Measurements from ENCODE around the gene CD34.

The CD34 gene

GRCh38 chr1:207851696-207852095 lies 59.2 kb downstream of the CD34 start:
- DNase-seq (ENCODE audit: insufficient read length, low spot score) (no peak), FAIRE-seq (no peak)
- TF ChIP-seq POLR2A (IDR thresholded peaks at IDR 0.05; ENCODE audit: low read depth, low read length) (no peak), PAX5 (IDR thresholded peaks at IDR 0.05; ENCODE audit: insufficient read depth, low read length, severe bottlenecking) (no peak), POU2F2 (IDR thresholded peaks at IDR 0.05; ENCODE audit: low read depth, low read length) (no peak), TAF1 (IDR thresholded peaks at IDR 0.05; ENCODE audit: low read depth, low read length) (no peak), POLR2AphosphoS5 (IDR thresholded peaks at IDR 0.05; ENCODE audit: low read depth, low read length) (no peak), SPI1 (IDR thresholded peaks at IDR 0.05; ENCODE audit: low read depth, low read length) (no peak)

GRCh38 chr1:207850621-207851407 lies 60.1 kb downstream of the CD34 start:
- TF ChIP-seq POLR2AphosphoS5 (IDR thresholded peaks at IDR 0.05; ENCODE audit: low read depth, low read length) (no peak), PAX5 (IDR thresholded peaks at IDR 0.05; ENCODE audit: insufficient read depth, low read length, severe bottlenecking) (no peak), POLR2A (IDR thresholded peaks at IDR 0.05; ENCODE audit: low read depth, low read length) (no peak), POU2F2 (IDR thresholded peaks at IDR 0.05; ENCODE audit: low read depth, low read length) (no peak), SPI1 (IDR thresholded peaks at IDR 0.05; ENCODE audit: low read depth, low read length) (no peak), TAF1 (IDR thresholded peaks at IDR 0.05; ENCODE audit: low read depth, low read length) (no peak)
- no peak for FAIRE-seq
- no peak for DNase-seq (ENCODE audit: insufficient read length, low spot score)

- no peak for DNase-seq (ENCODE audit: insufficient read length, low spot score)
- TF ChIP-seq POLR2AphosphoS5 (IDR thresholded peaks at IDR 0.05; ENCODE audit: low read depth, low read length) (no peak), POU2F2 (IDR thresholded peaks at IDR 0.05; ENCODE audit: low read depth, low read length) (no peak), PAX5 (IDR thresholded peaks at IDR 0.05; ENCODE audit: insufficient read depth, low read length, severe bottlenecking) (no peak), POLR2A (IDR thresholded peaks at IDR 0.05; ENCODE audit: low read depth, low read length) (no peak), TAF1 (IDR thresholded peaks at IDR 0.05; ENCODE audit: low read depth, low read length) (no peak), SPI1 (IDR thresholded peaks at IDR 0.05; ENCODE audit: low read depth, low read length) (no peak)
Measured at GRCh38 chr1:207849646-207850045, 61.3 kb downstream of the CD34 start.

GRCh38 chr1:207849016-207849415 lies 61.9 kb downstream of the CD34 start:
- DNase-seq (ENCODE audit: insufficient read length, low spot score) (no peak), FAIRE-seq (no peak)
- no peak for TF ChIP-seq POLR2AphosphoS5 (IDR thresholded peaks at IDR 0.05; ENCODE audit: low read depth, low read length)
- TF ChIP-seq SPI1 (IDR thresholded peaks at IDR 0.05; ENCODE audit: low read depth, low read length): no peak

More at GRCh38 chr1:207849646-207850045, 61.3 kb downstream of the CD34 start:
- FAIRE-seq: no peak

GRCh38 chr1:207848234-207848633 lies 62.7 kb downstream of the CD34 start:
- TF ChIP-seq SPI1 (IDR thresholded peaks at IDR 0.05; ENCODE audit: low read depth, low read length) (0 out of 2 replicates have a peak, but pooled peaks have one; percentile 13), PAX5 (IDR thresholded peaks at IDR 0.05; ENCODE audit: insufficient read depth, low read length, severe bottlenecking) (no peak)
- DNase-seq (ENCODE audit: insufficient read length, low spot score): no peak
- peak; percentile 45 for FAIRE-seq

GRCh38 chr1:207847116-207847515 lies 63.8 kb downstream of the CD34 start:
- no peak for DNase-seq (ENCODE audit: insufficient read length, low spot score)
- TF ChIP-seq POU2F2 (IDR thresholded peaks at IDR 0.05; ENCODE audit: low read depth, low read length) (no peak), POLR2A (IDR thresholded peaks at IDR 0.05; ENCODE audit: low read depth, low read length) (no peak), POLR2AphosphoS5 (IDR thresholded peaks at IDR 0.05; ENCODE audit: low read depth, low read length) (no peak), TAF1 (IDR thresholded peaks at IDR 0.05; ENCODE audit: low read depth, low read length) (no peak), PAX5 (IDR thresholded peaks at IDR 0.05; ENCODE audit: insufficient read depth, low read length, severe bottlenecking) (no peak), SPI1 (IDR thresholded peaks at IDR 0.05; ENCODE audit: low read depth, low read length) (no peak)
- no peak for FAIRE-seq

- FAIRE-seq (no peak), DNase-seq (ENCODE audit: insufficient read length, low spot score) (no peak)
- no peak for TF ChIP-seq POLR2A (IDR thresholded peaks at IDR 0.05; ENCODE audit: low read depth, low read length)
- no peak for TF ChIP-seq POLR2AphosphoS5 (IDR thresholded peaks at IDR 0.05; ENCODE audit: low read depth, low read length)
- no peak for TF ChIP-seq POU2F2 (IDR thresholded peaks at IDR 0.05; ENCODE audit: low read depth, low read length)
- no peak for TF ChIP-seq PAX5 (IDR thresholded peaks at IDR 0.05; ENCODE audit: insufficient read depth, low read length, severe bottlenecking)
- TF ChIP-seq SPI1 (IDR thresholded peaks at IDR 0.05; ENCODE audit: low read depth, low read length): no peak
- no peak for TF ChIP-seq TAF1 (IDR thresholded peaks at IDR 0.05; ENCODE audit: low read depth, low read length)
Measured at GRCh38 chr1:207845109-207845508, 65.8 kb downstream of the CD34 start.

- FAIRE-seq (no peak), DNase-seq (ENCODE audit: insufficient read length, low spot score) (no peak)
- TF ChIP-seq PAX5 (IDR thresholded peaks at IDR 0.05; ENCODE audit: insufficient read depth, low read length, severe bottlenecking): no peak
- no peak for TF ChIP-seq SPI1 (IDR thresholded peaks at IDR 0.05; ENCODE audit: low read depth, low read length)
- TF ChIP-seq POLR2AphosphoS5 (IDR thresholded peaks at IDR 0.05; ENCODE audit: low read depth, low read length): no peak
- no peak for TF ChIP-seq POU2F2 (IDR thresholded peaks at IDR 0.05; ENCODE audit: low read depth, low read length)
- TF ChIP-seq TAF1 (IDR thresholded peaks at IDR 0.05; ENCODE audit: low read depth, low read length): no peak
- no peak for TF ChIP-seq POLR2A (IDR thresholded peaks at IDR 0.05; ENCODE audit: low read depth, low read length)
Measured at GRCh38 chr1:207844371-207844770, 66.6 kb downstream of the CD34 start.

- DNase-seq (ENCODE audit: insufficient read length, low spot score) (no peak), FAIRE-seq (no peak)
- TF ChIP-seq PAX5 (IDR thresholded peaks at IDR 0.05; ENCODE audit: insufficient read depth, low read length, severe bottlenecking): no peak
- no peak for TF ChIP-seq POLR2AphosphoS5 (IDR thresholded peaks at IDR 0.05; ENCODE audit: low read depth, low read length)
Measured at GRCh38 chr1:207842506-207842905, 68.4 kb downstream of the CD34 start.

- TF ChIP-seq PAX5 (IDR thresholded peaks at IDR 0.05; ENCODE audit: insufficient read depth, low read length, severe bottlenecking) (no peak), POU2F2 (IDR thresholded peaks at IDR 0.05; ENCODE audit: low read depth, low read length) (no peak), TAF1 (IDR thresholded peaks at IDR 0.05; ENCODE audit: low read depth, low read length) (no peak), POLR2A (IDR thresholded peaks at IDR 0.05; ENCODE audit: low read depth, low read length) (no peak), POLR2AphosphoS5 (IDR thresholded peaks at IDR 0.05; ENCODE audit: low read depth, low read length) (no peak), SPI1 (IDR thresholded peaks at IDR 0.05; ENCODE audit: low read depth, low read length) (no peak)
- DNase-seq (ENCODE audit: insufficient read length, low spot score): no peak
- FAIRE-seq: no peak
Measured at GRCh38 chr1:207841901-207842300, 69.0 kb downstream of the CD34 start.
